Endometrial microvascular endothelial cells (primary cell): ENCODE results near the gene BRS3. TPM values are rescaled to one million over a fixed set of nuclear protein-coding genes. Genes with fewer than 3 reads are reported as not detected.

Experiments
- total RNA-seq: library from RNA; depleted of rRNA; stranded (reverse); fragments of >200 nt; gene quantifications from one replicate; pipeline ENCODE4 v1.2.3, GENCODE V29; 2015; ENCODE audit errors: inconsistent ontology term

The BRS3 gene
- total RNA-seq, 1 donor from 2014 or later = not detected

Other genes with a start within 250 kb of the BRS3 start
- 25.2 TPM for gene MAP7D3, start 236.5 kb upstream of the BRS3 start, total RNA-seq
- 0.56 TPM for gene ADGRG4, start 187.0 kb upstream of the BRS3 start, total RNA-seq
- 39.7 TPM for gene HTATSF1, start 9.6 kb downstream of the BRS3 start, total RNA-seq
- gene VGLL1, start 44.3 kb downstream of the BRS3 start, total RNA-seq = not detected
- not detected for gene CD40LG, start 160.2 kb downstream of the BRS3 start, total RNA-seq